ENCODE data around the gene DOP1A.

The DOP1A gene

GRCh38 chr6:83167726-83168278 lies 100.3 kb downstream of the DOP1A start:
- TF ChIP-seq, protein P1, sequence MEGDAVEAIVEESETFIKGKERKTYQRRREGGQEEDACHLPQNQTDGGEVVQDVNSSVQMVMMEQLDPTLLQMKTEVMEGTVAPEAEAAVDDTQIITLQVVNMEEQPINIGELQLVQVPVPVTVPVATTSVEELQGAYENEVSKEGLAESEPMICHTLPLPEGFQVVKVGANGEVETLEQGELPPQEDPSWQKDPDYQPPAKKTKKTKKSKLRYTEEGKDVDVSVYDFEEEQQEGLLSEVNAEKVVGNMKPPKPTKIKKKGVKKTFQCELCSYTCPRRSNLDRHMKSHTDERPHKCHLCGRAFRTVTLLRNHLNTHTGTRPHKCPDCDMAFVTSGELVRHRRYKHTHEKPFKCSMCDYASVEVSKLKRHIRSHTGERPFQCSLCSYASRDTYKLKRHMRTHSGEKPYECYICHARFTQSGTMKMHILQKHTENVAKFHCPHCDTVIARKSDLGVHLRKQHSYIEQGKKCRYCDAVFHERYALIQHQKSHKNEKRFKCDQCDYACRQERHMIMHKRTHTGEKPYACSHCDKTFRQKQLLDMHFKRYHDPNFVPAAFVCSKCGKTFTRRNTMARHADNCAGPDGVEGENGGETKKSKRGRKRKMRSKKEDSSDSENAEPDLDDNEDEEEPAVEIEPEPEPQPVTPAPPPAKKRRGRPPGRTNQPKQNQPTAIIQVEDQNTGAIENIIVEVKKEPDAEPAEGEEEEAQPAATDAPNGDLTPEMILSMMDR (IDR thresholded peaks at IDR 0.05; ENCODE audit: insufficient read depth, low read depth, low read length, missing control alignments), result no peak
- H3K4me3 ChIP-seq (ENCODE audit: low read depth, low read length), result no peak overlapping the region
- no peak for DNase-seq (ENCODE audit: low read depth)

GRCh38 chr6:83168556-83168955 lies 101.1 kb downstream of the DOP1A start:
- no peak for DNase-seq (ENCODE audit: low read depth)

GRCh38 chr6:83169106-83169505 lies 101.6 kb downstream of the DOP1A start:
- no peak for DNase-seq (ENCODE audit: low read depth)
- no peak overlapping the region for H3K4me3 ChIP-seq (ENCODE audit: low read depth, low read length)
- TF ChIP-seq, protein P1 (IDR thresholded peaks at IDR 0.05; ENCODE audit: insufficient read depth, low read depth, low read length, missing control alignments), result no peak

More at GRCh38 chr6:83168556-83168955, 101.1 kb downstream of the DOP1A start:
- TF ChIP-seq, protein P1 (IDR thresholded peaks at IDR 0.05; ENCODE audit: insufficient read depth, low read depth, low read length, missing control alignments), result no peak
- H3K4me3 ChIP-seq (ENCODE audit: low read depth, low read length), result no peak overlapping the region

GRCh38 chr6:83169511-83169910 lies 102.0 kb downstream of the DOP1A start:
- TF ChIP-seq, protein P1 (IDR thresholded peaks at IDR 0.05; ENCODE audit: insufficient read depth, low read depth, low read length, missing control alignments), result no peak
- DNase-seq (ENCODE audit: low read depth), result no peak
- H3K4me3 ChIP-seq (ENCODE audit: low read depth, low read length), result no peak overlapping the region

GRCh38 chr6:83176246-83176645 lies 108.8 kb downstream of the DOP1A start:
- DNase-seq (ENCODE audit: low read depth), result no peak
- TF ChIP-seq, protein P1 (IDR thresholded peaks at IDR 0.05; ENCODE audit: insufficient read depth, low read depth, low read length, missing control alignments), result no peak
- no peak overlapping the region for H3K4me3 ChIP-seq (ENCODE audit: low read depth, low read length)

GRCh38 chr6:83180426-83180950 lies 113.0 kb downstream of the DOP1A start:
- TF ChIP-seq, protein P1 (IDR thresholded peaks at IDR 0.05; ENCODE audit: insufficient read depth, low read depth, low read length, missing control alignments), result no peak

GRCh38 chr6:83182114-83182513 lies 114.6 kb downstream of the DOP1A start:
- H3K4me3 ChIP-seq (ENCODE audit: low read depth, low read length), result no peak overlapping the region
- no peak for DNase-seq (ENCODE audit: low read depth)
- TF ChIP-seq, protein P1 (IDR thresholded peaks at IDR 0.05; ENCODE audit: insufficient read depth, low read depth, low read length, missing control alignments), result no peak

More at GRCh38 chr6:83180426-83180950, 113.0 kb downstream of the DOP1A start:
- no peak overlapping the region for H3K4me3 ChIP-seq (ENCODE audit: low read depth, low read length)
- DNase-seq (ENCODE audit: low read depth), result no peak

Measured in GM12865 (cell line).